Rectal smooth muscle tissue (tissue), 1 donor: ENCODE measurements around the gene TMEM121B.

Source experiments
- H3K27ac ChIP-seq: one replicate; pipeline ENCODE4 v1.7.0; 2013; ENCODE audit warnings: low read depth, low read length, inconsistent platforms
- H3K27me3 ChIP-seq: one replicate; pipeline ENCODE4 v1.7.0; 2013; ENCODE audit warnings: low read length; ENCODE audit not compliant: control insufficient read depth, insufficient read depth
- H3K36me3 ChIP-seq: one replicate; pipeline ENCODE4 v1.7.0; 2013; ENCODE audit warnings: low read length; ENCODE audit not compliant: control insufficient read depth, insufficient read depth
- H3K4me1 ChIP-seq: one replicate; pipeline ENCODE4 v1.7.0; 2013; ENCODE audit warnings: low read length; ENCODE audit not compliant: control insufficient read depth, insufficient read depth
- H3K4me3 ChIP-seq: one replicate; pipeline ENCODE4 v1.7.0; 2013; ENCODE audit warnings: low read length
- H3K9ac ChIP-seq: one replicate; pipeline ENCODE4 v1.7.0; 2013; ENCODE audit warnings: low read length

The TMEM121B gene

GRCh38 chr22:17091851-17092250, 29.3 kb downstream of the TMEM121B start:
- Histone ChIP-seq H3K27me3 (no peaks in the 10 kb centered on the region), H3K4me1 (no peaks in the 10 kb centered on the region), H3K4me3 (no peak overlapping the region), H3K27ac (no peak overlapping the region), H3K9ac (no peak overlapping the region), H3K36me3 (no peaks in the 10 kb centered on the region)

- H3K9ac ChIP-seq = no peak overlapping the region
- no peak overlapping the region for H3K4me3 ChIP-seq
- H3K4me1 ChIP-seq = no peaks in the 10 kb centered on the region
- H3K27ac ChIP-seq = no peak overlapping the region
- no peaks in the 10 kb centered on the region for H3K36me3 ChIP-seq
- no peaks in the 10 kb centered on the region for H3K27me3 ChIP-seq
Measured at GRCh38 chr22:17090550-17090949, 30.6 kb downstream of the TMEM121B start.

- Histone ChIP-seq H3K27ac (no peak overlapping the region), H3K9ac (no peak overlapping the region), H3K36me3 (no peaks in the 10 kb centered on the region), H3K4me1 (no peaks in the 10 kb centered on the region), H3K27me3 (no peaks in the 10 kb centered on the region), H3K4me3 (peak overlapping the region; percentile 16)
Measured at GRCh38 chr22:17087498-17088131, 33.5 kb downstream of the TMEM121B start.

- no peak overlapping the region for H3K9ac ChIP-seq
- no peak overlapping the region for H3K4me3 ChIP-seq
- no peaks in the 10 kb centered on the region for H3K4me1 ChIP-seq
- H3K27ac ChIP-seq = no peak overlapping the region
- no peaks in the 10 kb centered on the region for H3K27me3 ChIP-seq
- H3K36me3 ChIP-seq = no peaks in the 10 kb centered on the region
Measured at GRCh38 chr22:17086788-17087497, 34.2 kb downstream of the TMEM121B start.

GRCh38 chr22:17086296-17086695, 34.9 kb downstream of the TMEM121B start:
- Histone ChIP-seq H3K4me1 (no peaks in the 10 kb centered on the region), H3K27me3 (no peaks in the 10 kb centered on the region), H3K4me3 (no peak overlapping the region), H3K27ac (no peak overlapping the region), H3K36me3 (no peaks in the 10 kb centered on the region), H3K9ac (no peak overlapping the region)

- Histone ChIP-seq H3K27ac (no peak overlapping the region), H3K4me3 (peak overlapping the region; percentile 80), H3K9ac (peak overlapping the region; percentile 60), H3K27me3 (no peaks in the 10 kb centered on the region), H3K36me3 (no peaks in the 10 kb centered on the region), H3K4me1 (no peaks in the 10 kb centered on the region)
Measured at GRCh38 chr22:17085277-17086181, 35.6 kb downstream of the TMEM121B start.

GRCh38 chr22:17084554-17085276, 36.4 kb downstream of the TMEM121B start, which contains the start of gene IL17RA:
TSS of gene IL17RA (plus strand) at chr22:17085000. CDS start at chr22:17085092, 92 bp downstream.
- Histone ChIP-seq H3K4me3 (peak within 1 kb of the TSS; percentile 80), H3K4me1 (no peaks in the 10 kb centered on the region), H3K36me3 (no peaks in the 10 kb centered on the region), H3K27ac (no peak within 1 kb of the TSS), H3K9ac (peak within 1 kb of the TSS; percentile 60), H3K27me3 (no peaks in the 10 kb centered on the region)

GRCh38 chr22:17083811-17084441, 37.2 kb downstream of the TMEM121B start:
- H3K4me1 ChIP-seq = no peaks in the 10 kb centered on the region
- H3K36me3 ChIP-seq = no peaks in the 10 kb centered on the region
- peak overlapping the region; percentile 80 for H3K4me3 ChIP-seq
- H3K27ac ChIP-seq = no peak overlapping the region
- no peaks in the 10 kb centered on the region for H3K27me3 ChIP-seq
- H3K9ac ChIP-seq = no peak overlapping the region

GRCh38 chr22:17083255-17083654, 37.9 kb downstream of the TMEM121B start:
- H3K27ac ChIP-seq = no peak overlapping the region
- no peaks in the 10 kb centered on the region for H3K4me1 ChIP-seq
- H3K9ac ChIP-seq = no peak overlapping the region
- no peaks in the 10 kb centered on the region for H3K36me3 ChIP-seq
- no peak overlapping the region for H3K4me3 ChIP-seq
- H3K27me3 ChIP-seq = no peaks in the 10 kb centered on the region

- Histone ChIP-seq H3K27ac (no peak overlapping the region), H3K9ac (no peak overlapping the region), H3K36me3 (no peaks in the 10 kb centered on the region), H3K4me3 (no peak overlapping the region), H3K27me3 (no peaks in the 10 kb centered on the region), H3K4me1 (no peaks in the 10 kb centered on the region)
Measured at GRCh38 chr22:17079572-17079971, 41.6 kb downstream of the TMEM121B start.

GRCh38 chr22:17077255-17077654, 43.9 kb downstream of the TMEM121B start:
- Histone ChIP-seq H3K4me1 (no peaks in the 10 kb centered on the region), H3K4me3 (no peak overlapping the region), H3K27me3 (no peaks in the 10 kb centered on the region), H3K9ac (no peak overlapping the region), H3K36me3 (no peaks in the 10 kb centered on the region), H3K27ac (no peak overlapping the region)
